T-helper 2 cell treated with Interferon-gamma antibody and Interleukin-4, amounts not matched to agents 100 ng/mL and 5 ng/mL, for 36 hours (primary cell): ENCODE measurements around the gene SLC23A1. TPM values are rescaled to one million over a fixed set of nuclear protein-coding genes. Genes with fewer than 3 reads are reported as not detected.

ENCODE experiments used
- intact Hi-C: fragments of 100-400 bp; cut with micrococcal nuclease; formaldehyde crosslinking; loops from one replicate; pipeline ENCODE4 v1.15.1; 2023
- total RNA-seq: library from RNA; stranded (reverse); gene quantifications from 2 replicates; pipeline ENCODE4 v1.2.3, GENCODE V29; 2022

SLC23A1 gene
- 5.2 and 6.0 TPM in 2 replicates for total RNA-seq

- intact Hi-C loops, result no loop called here
Measured at GRCh38 chr5:139383275-139383992, at the start of gene SLC23A1. TSS of gene SLC23A1 (minus strand) at chr5:139383297. CDS start at chr5:139383253, 44 bp downstream.

GRCh38 chr5:139431706-139432105 is 48.6 kb upstream of the SLC23A1 start:
- intact Hi-C loops, result no loop called here

- intact Hi-C loops, result no loop called here
Measured at GRCh38 chr5:139430015-139430414, 46.9 kb upstream of the SLC23A1 start.

- intact Hi-C loops, result no loop called here
Measured at GRCh38 chr5:139426203-139426885, 43.2 kb upstream of the SLC23A1 start.

- intact Hi-C loops, result no loop called here
Measured at GRCh38 chr5:139425497-139425896, 42.4 kb upstream of the SLC23A1 start.

GRCh38 chr5:139422307-139422893 is 39.3 kb upstream of the SLC23A1 start:
- intact Hi-C loops, result loop anchor here (1.0 to 5.0 kb wide), 8 partner anchors 16 to 210 kb away; partner anchors contain the start of genes DNAJC18, STING1 and UBE2D2

GRCh38 chr5:139419226-139420192 is 36.4 kb upstream of the SLC23A1 start:
- intact Hi-C loops, result loop anchor here (5.0 kb wide), 3 partner anchors 38 to 213 kb away; partner anchors contain the start of gene UBE2D2

- intact Hi-C loops, result no loop called here
Measured at GRCh38 chr5:139418793-139419192, 35.7 kb upstream of the SLC23A1 start.

- intact Hi-C loops, result no loop called here
Measured at GRCh38 chr5:139417214-139417613, 34.1 kb upstream of the SLC23A1 start.

- intact Hi-C loops, result no loop called here
Measured at GRCh38 chr5:139416651-139417050, 33.6 kb upstream of the SLC23A1 start.

- intact Hi-C loops, result no loop called here
Measured at GRCh38 chr5:139415869-139416268, 32.8 kb upstream of the SLC23A1 start.

- intact Hi-C loops, result no loop called here
Measured at GRCh38 chr5:139415221-139415861, 32.2 kb upstream of the SLC23A1 start.

GRCh38 chr5:139414581-139415130 is 31.6 kb upstream of the SLC23A1 start:
- intact Hi-C loops, result loop anchor here (1.0 kb wide), 1 partner anchor 10 kb away; the partner anchor contains the start of gene SPATA24

GRCh38 chr5:139413963-139414362 is 30.9 kb upstream of the SLC23A1 start:
- intact Hi-C loops, result loop anchor here (1.0 kb wide), 1 partner anchor 10 kb away; the partner anchor contains the start of gene SPATA24

GRCh38 chr5:139413153-139413552 is 30.1 kb upstream of the SLC23A1 start:
- intact Hi-C loops, result no loop called here

GRCh38 chr5:139410993-139411828 is 28.1 kb upstream of the SLC23A1 start:
- intact Hi-C loops, result no loop called here

- intact Hi-C loops, result no loop called here
Measured at GRCh38 chr5:139410121-139410992, 27.3 kb upstream of the SLC23A1 start.

- intact Hi-C loops, result loop anchor here (10.0 kb wide), 2 partner anchors 766 to 944 kb away; partner anchors contain the start of genes CYSTM1 and EGR1
Measured at GRCh38 chr5:139409116-139409515, 26.0 kb upstream of the SLC23A1 start.
